Measurements from ENCODE around the gene LRCH1.

- TF ChIP-seq CTCF (conservative IDR thresholded peaks at IDR 0.05; ENCODE audit: low read length) (no peak), EZH2phosphoT487 (IDR thresholded peaks at IDR 0.05; ENCODE audit: borderline replicate concordance, low read depth, low read length) (no peak)
These were observed 69.8 kb downstream of the LRCH1 start for GRCh38 chr13:46622630-46623256.
